Heart right ventricle (tissue), 16 donors: ENCODE results near the gene MICAL2. TPM values are rescaled to one million over a fixed set of nuclear protein-coding genes. Genes with fewer than 3 reads are reported as not detected.
A peak's percentile ranks its signal among the peaks of the same experiment; 100 is the strongest.

ENCODE experiments used
- ATAC-seq, 8 donors: fragments of 200-7000 bp; cut with Tn5 transposase; one replicate each; pipeline ENCODE4 v1.9.1; 2020; ENCODE audit warnings: mild to moderate bottlenecking in 8 of 8, moderate library complexity in 8 of 8, moderate number of reproducible peaks in 1 of 8
- DNase-seq, 2 donors: peaks; one replicate each; pipeline ENCODE4 v3.0.0-alpha.2; 2020
- H3K27ac ChIP-seq, 10 donors: fragments of 200-600 bp; sonication (generic) in 2 of 10; one replicate each; pipeline versions ENCODE4 v1.5.0 to v1.8.0; 2020 to 2022; ENCODE audit warnings: mild to moderate bottlenecking in 3 of 10
- H3K27me3 ChIP-seq, 7 donors: fragments of 200-600 bp; one replicate each; pipeline ENCODE4 v1.8.0; 2021 to 2022; ENCODE audit warnings: mild to moderate bottlenecking in 2 of 7
- H3K36me3 ChIP-seq, 9 donors: fragments of 200-600 bp; sonication (generic) in 1 of 9; one replicate each; pipeline versions ENCODE4 v1.5.0 to v1.8.0; 2020 to 2022; ENCODE audit warnings: mild to moderate bottlenecking in 2 of 9
- H3K4me1 ChIP-seq, 9 donors: fragments of 200-600 bp; sonication (generic) in 1 of 9; one replicate each; pipeline versions ENCODE4 v1.5.0 to v1.8.0; 2020 to 2022; ENCODE audit warnings: mild to moderate bottlenecking in 4 of 9
- H3K4me3 ChIP-seq, 10 donors: fragments of 200-600 bp; sonication (generic) in 2 of 10; one replicate each; pipeline versions ENCODE4 v1.5.0 to v1.8.0; 2020 to 2022; ENCODE audit warnings: mild to moderate bottlenecking in 7 of 10, moderate library complexity in 2 of 10
- H3K9me3 ChIP-seq, 11 donors: fragments of 200-600 bp in 10 of 11; sonication (generic) in 2 of 11; one replicate each; pipeline versions ENCODE4 v1.5.0 to v1.8.0; 2013 to 2022; ENCODE audit warnings: mild to moderate bottlenecking in 2 of 11, control low read depth in 1 of 11, moderate library complexity in 1 of 11
- WGBS, 2 donors: extraction: QIAGEN DNeasy Blood & Tissue Kit; methylation state at CpG; one replicate each; pipeline ENCODE4 v1.1.7; 2013; ENCODE audit warnings: inconsistent platforms in 1 of 2; 5-methylcytosine and 5-hydroxymethylcytosine counted together
- intact Hi-C, 10 donors: fragments of 100-400 bp; cut with DNase I; formaldehyde crosslinking; loops; one replicate each; pipeline versions ENCODE4 v1.11.1 to v1.14.2; 2022
- polyA plus RNA-seq, 2 donors: library from polyadenylated mRNA; stranded (reverse); fragments of 200-250 nt; gene quantifications; one replicate each; pipeline ENCODE4 v1.2.3, GENCODE V29; 2013
- total RNA-seq, 10 donors: library from RNA; stranded (reverse); fragmentation: NEBNext Ultra II Directional in 3 of 10; extraction: Animal tissue kit (Norgen Biotek cat#: 25700) in 3 of 10; gene quantifications; one replicate each; pipeline versions ENCODE4 v1.2.1 to v1.2.4, GENCODE V29; 2021 to 2023
- TF ChIP-seq, protein P1 (sequence below), 9 donors: fragments of 200-600 bp; sonication (generic) in 2 of 9; IDR thresholded peaks; one replicate each; pipeline versions ENCODE4 v1.5.0 to v1.8.0; 2021 to 2022; ENCODE audit warnings: antibody characterized with exemption in 9 of 9, mild to moderate bottlenecking in 5 of 9, moderate library complexity in 1 of 9
- donor health status: Arrhythmogenic right ventricular cardiomyopathy.
- donor health status: ischemic (EF 13 %, LVEDD 7.1; RV severe dilation, severe dysfunction).
- donor health status: healthy with polysubstance abuse.
- donor health status: DM: no; HTN: yes; CAD: no.
- donor health status: DM: no; HTN: no; CAD: no.
- donor health status: ischemic (EF 25% LVEDD 6.9; RV normal size, moderate dysfunction).
- donor health status: ischemic (EF 25% LVEDD 5.7; RV mildly dilated, moderate dysfunction).
- donor health status: healthy.
- donor health status: DM: yes; HTN: yes; CAD: no.
- donor health status: Ischemic cardiomyopathy.
- donor health status: ischemic (EF 35%, LVEDD 5.7; RV mildly dilated, moderate dysfunction).
- donor health status: nonischemic (EF 11% LVEDD 7.7; RV severe dilation, severe dysfunction).
- donor health status: DM: yes; HTN: yes; CAD: no.
- donor health status: PGD.
- donor health status: ischemic (EF 29% LVEDD 5.4; RV normal size, mild dysfunction).
- donor health status: nonischemic (EF 23%, LVEDD 6.1; RV moderate dilation, normal function).

Gene MICAL2
- total and polyA plus RNA-seq, 12 donors = 32.5 to 95.7 (median 70.5) TPM

DNA sequence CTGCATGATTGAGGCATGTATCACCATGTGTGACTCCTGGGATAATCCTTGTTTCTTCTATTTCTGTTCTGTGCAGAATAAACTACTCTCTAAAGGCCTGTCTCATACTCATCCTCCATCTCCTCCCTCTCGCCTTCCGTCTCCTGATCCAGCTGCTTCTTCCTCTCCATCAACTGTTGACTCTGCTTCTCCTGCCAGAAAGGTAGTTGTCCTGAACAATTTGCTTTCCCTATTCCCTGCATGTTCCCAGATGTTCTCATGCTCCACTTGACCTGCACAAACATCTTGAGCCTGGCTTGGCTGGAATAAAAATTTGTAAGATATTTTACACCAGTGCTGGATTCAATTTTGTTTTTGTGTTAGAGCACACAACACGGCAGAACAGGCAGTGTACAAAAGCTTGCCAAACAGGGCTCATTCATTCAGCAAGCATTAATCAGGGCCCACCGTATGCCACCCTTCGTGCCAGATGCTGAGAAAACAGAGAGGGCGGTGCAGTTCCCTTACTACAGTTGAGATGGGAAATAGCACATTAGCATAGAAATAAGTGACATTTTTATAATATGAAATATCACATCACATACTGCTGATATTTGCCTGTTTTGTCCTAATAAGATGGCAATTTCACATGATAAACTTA is 133.6 kb downstream of the MICAL2 start:
- 64 to 75% methylated on average over 6 of the region's 6 CpGs for WGBS, 2 donors
- no peaks in the 10 kb centered on the region for H3K9me3 ChIP-seq
- H3K27ac ChIP-seq = peak overlapping the region in 1 of 10 donors; percentile 43
- ATAC-seq = no peak
- H3K4me1 ChIP-seq = peaks cover 9 to 89% (median 55%) of the 10 kb centered on the region in 9 donors
- peaks cover 0 to 82% (median 27%) of the 10 kb centered on the region in 9 donors for H3K36me3 ChIP-seq
- no peak for DNase-seq
- TF ChIP-seq, protein P1, sequence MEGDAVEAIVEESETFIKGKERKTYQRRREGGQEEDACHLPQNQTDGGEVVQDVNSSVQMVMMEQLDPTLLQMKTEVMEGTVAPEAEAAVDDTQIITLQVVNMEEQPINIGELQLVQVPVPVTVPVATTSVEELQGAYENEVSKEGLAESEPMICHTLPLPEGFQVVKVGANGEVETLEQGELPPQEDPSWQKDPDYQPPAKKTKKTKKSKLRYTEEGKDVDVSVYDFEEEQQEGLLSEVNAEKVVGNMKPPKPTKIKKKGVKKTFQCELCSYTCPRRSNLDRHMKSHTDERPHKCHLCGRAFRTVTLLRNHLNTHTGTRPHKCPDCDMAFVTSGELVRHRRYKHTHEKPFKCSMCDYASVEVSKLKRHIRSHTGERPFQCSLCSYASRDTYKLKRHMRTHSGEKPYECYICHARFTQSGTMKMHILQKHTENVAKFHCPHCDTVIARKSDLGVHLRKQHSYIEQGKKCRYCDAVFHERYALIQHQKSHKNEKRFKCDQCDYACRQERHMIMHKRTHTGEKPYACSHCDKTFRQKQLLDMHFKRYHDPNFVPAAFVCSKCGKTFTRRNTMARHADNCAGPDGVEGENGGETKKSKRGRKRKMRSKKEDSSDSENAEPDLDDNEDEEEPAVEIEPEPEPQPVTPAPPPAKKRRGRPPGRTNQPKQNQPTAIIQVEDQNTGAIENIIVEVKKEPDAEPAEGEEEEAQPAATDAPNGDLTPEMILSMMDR (IDR thresholded peaks at IDR 0.05) = no peak
- no peak overlapping the region for H3K4me3 ChIP-seq
- intact Hi-C loops = loop anchor here in 3 of 10 donors (5.0 to 10.0 kb wide), 3 partner anchors 189 to 309 kb away; no protein-coding TSS in a partner anchor
- no peaks in the 10 kb centered on the region for H3K27me3 ChIP-seq

DNA sequence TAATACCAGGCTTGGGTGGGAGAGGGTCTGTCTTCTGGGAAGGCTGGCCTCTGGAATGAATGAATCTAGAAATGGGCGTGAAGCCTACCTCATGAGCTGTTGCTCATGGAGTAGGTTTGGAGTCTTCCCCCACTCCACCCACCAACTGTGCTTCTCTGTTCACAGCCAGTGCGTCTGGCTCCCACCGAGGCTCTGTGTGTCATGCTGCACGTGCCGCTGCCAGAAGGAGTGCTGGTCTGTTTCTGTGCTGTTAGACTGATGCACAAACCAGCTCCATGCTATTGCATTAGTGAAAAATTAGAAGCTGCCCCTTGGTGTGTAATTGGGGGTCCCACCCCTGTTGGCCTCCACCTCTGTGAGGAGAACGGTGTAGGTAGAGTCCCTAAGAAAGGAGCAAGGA is 134.7 kb downstream of the MICAL2 start:
- WGBS, 2 donors = 59 to 72% methylated on average over 6 of the region's 6 CpGs
- ATAC-seq (peak in 1 of 8 donors; percentile 25), DNase-seq (peak in 1 of 2 donors; percentile 37)
- Histone ChIP-seq H3K9me3 (no peaks in the 10 kb centered on the region), H3K4me3 (no peak overlapping the region), H3K36me3 (peaks cover 0 to 82% (median 27%) of the 10 kb centered on the region in 9 donors), H3K27me3 (no peaks in the 10 kb centered on the region), H3K27ac (peak overlapping the region in 1 of 10 donors; percentile 24), H3K4me1 (peaks cover 9 to 89% (median 55%) of the 10 kb centered on the region in 9 donors)
- TF ChIP-seq, protein P1 (IDR thresholded peaks at IDR 0.05) = no peak
- intact Hi-C loops = loop anchor here in 2 of 10 donors (10.0 kb wide), 2 partner anchors 190 to 310 kb away; no protein-coding TSS in a partner anchor

DNA sequence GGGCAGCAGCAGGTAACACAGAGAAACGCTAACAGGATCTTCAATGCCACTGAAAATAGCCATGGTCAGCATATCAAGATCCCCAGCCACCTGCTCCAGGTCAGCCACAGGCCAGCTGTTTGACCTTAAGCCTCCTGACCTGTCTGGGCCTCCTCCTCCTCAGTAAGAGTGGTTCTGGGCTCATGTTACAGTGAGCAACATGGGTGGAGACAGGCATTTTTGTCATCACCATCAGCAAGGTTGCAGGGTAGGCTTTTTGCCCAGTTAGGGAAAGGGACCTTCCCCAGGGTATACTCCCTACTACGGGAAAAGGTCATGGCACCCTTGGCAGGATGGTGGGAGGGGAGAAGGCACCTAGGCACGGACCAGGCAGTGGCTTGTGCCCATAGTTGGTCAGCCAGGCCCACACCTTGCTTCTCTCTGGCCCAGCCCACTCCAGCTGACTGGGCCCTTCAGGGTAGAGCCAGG is 135.2 kb downstream of the MICAL2 start:
- H3K9me3 ChIP-seq = no peaks in the 10 kb centered on the region
- 49 to 55% methylated on average over 3 of the region's 3 CpGs for WGBS, 2 donors
- peaks cover 9 to 86% (median 54%) of the 10 kb centered on the region in 9 donors for H3K4me1 ChIP-seq
- intact Hi-C loops = loop anchor here in 2 of 10 donors (10.0 kb wide), 2 partner anchors 191 to 311 kb away; no protein-coding TSS in a partner anchor
- H3K27ac ChIP-seq = peak overlapping the region in 4 of 10 donors; percentile 10 to 48 (median 35)
- H3K36me3 ChIP-seq = peaks cover 0 to 82% (median 25%) of the 10 kb centered on the region in 9 donors
- no peak overlapping the region for H3K4me3 ChIP-seq
- no peaks in the 10 kb centered on the region for H3K27me3 ChIP-seq
- TF ChIP-seq, protein P1 (IDR thresholded peaks at IDR 0.05) = no peak
- ATAC-seq = peak in 2 of 8 donors; percentile 5 to 25
- DNase-seq = no peak

DNA sequence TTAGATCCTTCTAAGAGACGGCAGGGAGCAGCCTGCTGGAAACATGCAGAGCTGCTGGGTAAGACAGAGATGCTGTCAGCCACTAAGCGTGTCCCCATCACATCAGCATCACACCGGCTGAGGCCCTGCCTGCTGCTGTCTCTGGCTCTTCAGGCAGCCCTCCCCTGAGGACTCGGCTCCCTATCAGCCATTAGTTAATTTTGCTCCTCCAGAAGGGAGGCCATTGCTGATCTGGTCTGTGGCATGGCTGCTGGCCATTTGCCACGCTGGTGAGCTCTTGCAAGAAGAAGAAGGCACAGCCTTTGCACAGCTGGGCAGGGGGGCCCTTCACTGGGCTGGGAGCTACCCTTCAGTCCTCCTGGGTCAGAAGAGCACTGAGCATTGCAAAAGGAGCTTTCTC is 135.8 kb downstream of the MICAL2 start:
- Histone ChIP-seq H3K4me1 (peaks cover 9 to 81% (median 54%) of the 10 kb centered on the region in 9 donors), H3K27ac (peak overlapping the region in 5 of 10 donors; percentile 7 to 48 (median 34)), H3K27me3 (no peaks in the 10 kb centered on the region), H3K36me3 (peaks cover 0 to 80% (median 19%) of the 10 kb centered on the region in 9 donors), H3K4me3 (no peak overlapping the region), H3K9me3 (no peaks in the 10 kb centered on the region)
- ATAC-seq = no peak
- TF ChIP-seq, protein P1 (IDR thresholded peaks at IDR 0.05) = no peak
- intact Hi-C loops = loop anchor here in 2 of 10 donors (10.0 kb wide), 2 partner anchors 191 to 311 kb away; no protein-coding TSS in a partner anchor
- 68 to 83% methylated on average over 5 of the region's 5 CpGs for WGBS, 2 donors
- no peak for DNase-seq
